GM21825 (cell line): ENCODE measurements around the gene PRSS21.

Source experiments
- ATAC-seq: cut with Tn5 transposase; IDR thresholded peaks from one replicate; pipeline ENCODE4 v1.9.1; 2021; ENCODE audit warnings: mild to moderate bottlenecking, moderate library complexity; ENCODE audit not compliant: unreplicated experiment

PRSS21 gene

GRCh38 chr16:2779151-2779920 lies 37.7 kb upstream of the PRSS21 start:
- ATAC-seq, result no peak

DNA sequence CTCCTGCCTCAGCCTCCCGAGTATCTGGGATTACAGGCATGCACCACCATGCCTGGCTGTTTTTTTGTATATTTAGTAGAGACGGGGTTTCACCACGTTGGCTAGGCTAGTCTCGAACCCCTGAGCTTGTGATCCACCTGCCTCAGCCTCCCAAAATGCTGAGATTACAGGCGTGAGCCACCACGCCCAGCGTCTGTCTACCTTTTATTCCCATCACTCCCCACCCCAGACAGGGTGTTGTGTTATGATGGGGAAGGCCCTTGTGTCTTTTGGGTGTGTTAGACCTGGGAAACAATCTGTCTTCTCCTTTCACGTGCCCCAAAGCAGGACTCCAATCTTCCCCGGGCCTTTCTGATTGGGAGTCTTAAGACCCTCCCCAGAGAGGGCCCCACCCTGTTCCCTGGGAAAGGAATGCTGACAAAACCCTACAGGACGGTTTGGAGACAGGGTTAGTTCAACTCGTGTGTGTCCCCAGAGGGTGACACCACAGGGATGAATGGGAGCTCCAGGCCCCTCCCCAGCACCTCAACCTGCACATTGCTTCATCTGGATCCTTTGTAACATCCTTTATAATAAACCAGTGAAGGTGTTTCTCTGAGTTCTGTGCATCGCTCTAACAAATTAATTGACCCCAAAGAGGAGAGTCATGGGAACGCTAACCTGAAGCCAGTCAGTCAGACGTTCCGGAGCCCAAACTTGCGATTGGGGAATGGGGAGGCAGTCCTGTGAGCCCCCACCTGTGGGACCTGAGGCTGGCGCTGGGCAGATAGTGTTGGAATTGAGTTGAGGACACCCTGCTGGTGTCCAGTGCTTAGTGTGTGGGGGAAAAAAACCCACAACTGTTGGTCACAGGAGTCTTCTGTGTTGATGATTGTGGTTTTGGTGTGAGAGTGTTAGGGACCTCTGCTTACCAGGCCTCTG lies 36.8 kb upstream of the PRSS21 start:
- no peak for ATAC-seq

GRCh38 chr16:2782583-2783351 lies 34.3 kb upstream of the PRSS21 start:
- no peak for ATAC-seq

DNA sequence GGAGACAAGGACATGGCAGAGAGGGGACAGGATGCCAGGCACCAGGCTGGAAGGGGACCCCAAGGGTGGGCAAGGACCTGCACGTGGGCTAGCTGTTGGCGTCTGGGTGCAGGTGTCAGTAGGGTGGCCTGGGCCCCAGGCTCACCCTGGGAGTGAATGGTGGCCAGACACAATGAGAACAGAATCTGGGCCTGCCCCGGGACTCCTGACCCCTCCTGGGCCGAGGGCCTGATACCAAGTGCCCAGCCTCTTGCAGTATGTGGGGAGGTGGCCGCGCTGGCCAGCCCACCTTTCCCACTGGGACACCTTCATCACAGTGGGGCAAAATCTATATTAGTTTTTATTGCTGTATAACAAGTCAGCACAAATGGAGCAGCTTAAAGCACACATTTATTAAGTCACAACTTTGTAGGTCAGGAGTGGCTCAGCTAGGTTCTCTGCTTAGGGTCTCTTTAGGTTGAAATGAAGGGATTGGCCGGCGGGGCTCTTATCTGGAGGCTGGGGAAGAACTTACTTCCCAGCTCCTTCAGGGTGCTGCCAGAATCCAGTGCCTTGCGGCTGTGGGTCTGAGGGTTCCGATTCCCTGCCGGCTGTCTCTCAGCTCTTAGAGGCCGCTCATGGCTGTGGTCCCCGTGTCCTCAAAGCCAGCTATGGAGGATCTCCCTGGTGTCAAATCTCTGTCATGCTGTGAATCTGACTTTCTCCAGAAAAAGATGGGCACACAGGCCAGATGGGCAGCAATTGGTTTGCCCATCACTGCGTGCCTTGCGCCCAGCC lies 33.3 kb upstream of the PRSS21 start:
- ATAC-seq, result no peak

- ATAC-seq, result no peak
Measured at GRCh38 chr16:2784358-2785100, 32.5 kb upstream of the PRSS21 start.

DNA sequence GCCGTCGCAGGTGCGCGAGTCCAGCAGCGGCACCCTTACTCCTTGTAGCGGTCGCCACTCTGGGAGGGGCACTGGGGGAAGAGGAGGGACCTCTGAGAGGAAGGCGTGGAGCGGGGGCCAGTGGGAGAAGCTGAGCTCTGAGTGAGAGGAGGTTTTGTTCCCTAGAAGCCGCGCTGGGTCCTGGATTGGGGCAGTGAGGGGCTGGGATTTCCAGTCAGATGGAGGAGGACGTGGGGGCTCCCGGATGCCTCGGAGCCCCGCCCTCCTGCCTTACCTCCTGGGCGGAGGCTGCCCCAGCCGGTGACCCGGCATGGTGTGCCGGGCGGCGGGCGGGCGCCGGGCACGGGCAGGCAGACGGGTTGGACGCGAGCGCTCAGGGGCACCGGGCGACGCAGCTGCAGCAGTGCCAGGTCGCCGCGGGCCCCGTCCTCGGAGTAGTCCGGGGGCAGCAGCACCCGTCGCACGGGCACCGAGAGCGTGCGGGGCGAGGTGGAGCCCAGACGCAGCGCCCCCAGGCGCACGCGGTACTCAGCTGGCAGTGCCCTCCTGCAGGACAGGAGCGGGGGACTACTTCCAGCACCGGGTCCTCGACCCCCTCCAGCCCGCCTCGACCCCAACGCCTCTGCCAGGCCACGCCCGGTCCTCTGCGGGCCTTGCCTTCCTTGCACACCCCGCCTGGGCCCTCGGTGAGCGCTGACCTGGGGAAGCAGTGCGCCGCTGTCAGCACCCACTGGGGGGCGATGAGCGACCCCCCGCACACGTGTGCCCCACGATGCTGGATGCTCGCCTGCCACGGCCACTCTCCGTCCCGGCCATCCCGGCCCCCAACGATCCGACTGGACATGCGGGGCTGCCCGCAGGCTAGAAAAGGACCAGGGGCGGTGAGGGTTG lies 31.7 kb upstream of the PRSS21 start:
- no peak for ATAC-seq

DNA sequence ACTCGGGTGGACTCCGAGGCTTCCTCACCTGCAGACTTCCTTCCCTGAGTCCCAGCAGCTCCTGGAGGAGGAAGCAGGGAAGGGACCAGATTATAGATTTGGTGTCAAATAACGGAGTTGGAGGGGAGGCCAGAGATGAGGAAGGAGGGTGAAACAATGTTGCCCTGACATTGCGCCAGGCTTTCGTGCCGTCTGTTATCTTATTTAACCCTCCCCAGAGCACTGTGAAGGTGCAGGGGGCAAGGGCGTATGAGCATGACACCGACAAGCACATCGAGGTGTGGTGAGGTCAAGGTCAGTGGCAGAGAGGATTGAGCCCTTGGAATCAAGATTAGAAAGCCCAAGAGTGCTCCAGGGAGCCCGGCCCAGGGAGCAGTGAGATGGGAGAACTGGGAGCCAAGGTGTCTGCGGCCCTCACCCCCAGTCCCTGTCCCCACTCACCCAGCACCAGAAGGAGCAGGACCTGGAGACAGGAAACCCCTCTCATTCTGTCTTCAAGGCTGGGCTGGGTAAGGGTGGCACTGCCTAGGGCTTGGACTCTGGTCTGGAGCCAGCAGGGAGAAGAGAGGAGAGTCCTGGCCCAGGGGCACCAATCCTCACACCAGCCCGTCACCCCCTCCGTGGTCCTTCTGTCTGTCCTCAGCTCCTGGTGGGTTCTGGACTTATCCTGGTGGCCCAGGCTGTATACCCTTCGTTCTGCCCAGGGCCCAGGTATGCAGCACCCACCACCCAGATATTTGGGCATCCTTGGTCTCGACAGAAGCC lies 30.8 kb upstream of the PRSS21 start:
- no peak for ATAC-seq

- no peak for ATAC-seq
Measured at GRCh38 chr16:2786826-2787151, 30.2 kb upstream of the PRSS21 start.

DNA sequence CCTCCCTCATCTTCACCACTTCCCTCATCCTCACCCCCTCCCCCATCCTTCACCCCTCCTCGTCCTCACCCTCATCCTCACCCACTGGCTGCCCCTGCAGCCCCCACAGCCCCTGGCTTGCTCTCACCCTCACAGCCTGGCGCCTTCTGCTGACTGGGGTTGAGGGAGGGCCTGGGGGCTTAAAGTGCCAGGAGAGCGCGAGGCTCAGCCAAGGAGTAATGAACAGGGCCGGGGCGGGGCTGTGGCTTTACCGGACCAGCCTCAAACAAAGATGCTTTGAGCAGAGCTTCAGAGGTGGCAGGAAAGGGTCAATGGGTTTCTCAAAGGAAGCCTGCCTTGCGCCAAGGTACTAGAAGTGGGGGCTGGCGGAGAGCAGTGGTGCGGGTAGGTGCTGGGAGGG lies 29.6 kb upstream of the PRSS21 start, which contains the start of gene PRSS33:
Gene PRSS33 (minus strand): TSS at position 155 of the 400 bp plus-strand sequence. CDS start 1,013 bp downstream, outside the sequence.
- no peak for ATAC-seq

GRCh38 chr16:2787961-2788360 lies 29.1 kb upstream of the PRSS21 start:
- ATAC-seq, result no peak

DNA sequence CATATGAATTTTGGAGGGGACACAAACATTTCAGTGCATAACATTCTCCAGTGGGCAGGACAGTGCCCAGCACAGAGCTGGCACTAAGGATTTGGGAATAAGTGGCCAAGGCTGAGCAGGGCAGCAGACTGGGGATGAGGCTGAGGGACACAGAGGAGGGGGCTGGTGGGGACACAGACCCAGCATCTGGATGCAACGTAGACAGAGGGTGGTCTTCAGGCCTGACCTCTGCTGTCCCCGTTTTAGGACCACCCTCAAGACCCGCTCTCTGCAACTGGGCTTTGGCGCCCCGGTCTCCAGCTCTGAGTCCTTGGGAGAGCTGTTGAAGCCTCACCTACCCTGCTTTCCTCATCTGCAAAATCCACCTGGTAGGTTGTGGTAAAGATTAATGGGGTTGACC lies 26.4 kb upstream of the PRSS21 start:
- no peak for ATAC-seq

- ATAC-seq, result no peak
Measured at GRCh38 chr16:2791174-2791573, 25.9 kb upstream of the PRSS21 start.

GRCh38 chr16:2792940-2793339 lies 24.1 kb upstream of the PRSS21 start:
- no peak for ATAC-seq

DNA sequence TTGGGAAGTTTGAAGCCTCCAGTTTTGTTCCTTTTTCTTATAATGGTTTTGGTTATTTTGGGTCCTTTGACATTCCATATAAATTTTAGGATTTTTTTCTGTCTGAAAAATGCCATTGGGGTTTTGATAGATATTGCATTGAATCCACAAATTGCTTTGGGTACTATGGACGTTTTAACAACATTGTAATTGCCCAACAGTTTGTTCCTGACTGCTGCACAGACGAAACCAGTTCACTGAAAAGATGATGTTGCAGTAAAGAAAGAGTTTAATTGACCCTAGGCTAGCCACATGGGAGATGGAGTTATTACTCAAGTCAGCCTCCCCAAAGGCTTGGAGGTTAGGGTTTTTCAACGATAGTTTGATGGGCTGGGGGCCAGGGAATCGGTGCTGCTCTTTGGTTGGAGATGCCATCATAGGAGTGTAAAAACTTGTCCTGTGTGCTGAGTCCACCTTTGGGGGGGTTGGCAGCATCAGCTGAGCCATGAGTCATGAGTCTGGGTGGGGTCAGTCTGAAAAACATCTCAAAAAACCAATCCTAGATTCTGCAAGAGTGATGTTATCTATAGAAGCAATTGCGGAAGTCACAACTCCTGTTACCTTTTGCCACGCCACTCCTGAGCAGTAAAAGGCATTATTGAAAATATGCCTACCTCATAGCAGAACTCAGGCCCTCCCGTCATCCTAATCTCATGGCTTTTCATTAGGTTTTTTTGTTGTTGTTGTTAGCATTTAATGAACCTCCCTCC lies 21.5 kb upstream of the PRSS21 start:
- no peak for ATAC-seq

GRCh38 chr16:2798723-2799204 lies 18.3 kb upstream of the PRSS21 start:
- ATAC-seq, result no peak

DNA sequence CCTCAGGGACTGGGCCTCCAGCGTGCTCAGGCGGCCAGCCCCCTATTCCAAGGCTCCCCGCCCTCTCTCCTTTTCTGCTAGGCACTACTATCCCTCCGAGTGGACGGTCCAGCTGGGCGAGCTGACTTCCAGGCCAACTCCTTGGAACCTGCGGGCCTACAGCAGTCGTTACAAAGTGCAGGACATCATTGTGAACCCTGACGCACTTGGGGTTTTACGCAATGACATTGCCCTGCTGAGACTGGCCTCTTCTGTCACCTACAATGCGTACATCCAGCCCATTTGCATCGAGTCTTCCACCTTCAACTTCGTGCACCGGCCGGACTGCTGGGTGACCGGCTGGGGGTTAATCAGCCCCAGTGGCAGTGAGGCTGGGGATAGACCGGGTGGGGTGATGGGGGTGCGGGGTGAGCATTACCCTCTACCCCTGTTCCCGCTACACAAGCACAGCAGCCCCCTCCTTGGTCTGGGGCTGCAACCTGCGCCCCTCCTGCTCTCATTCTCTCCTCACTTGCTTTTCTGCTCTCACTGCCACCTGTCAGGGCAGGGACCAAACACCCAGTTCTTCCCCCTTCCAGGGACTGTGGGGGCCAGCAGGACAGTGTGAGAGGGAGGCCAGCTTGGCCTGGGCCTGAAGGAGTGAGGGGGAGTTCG lies 17.7 kb upstream of the PRSS21 start:
- no peak for ATAC-seq

- ATAC-seq, result no peak
Measured at GRCh38 chr16:2799859-2800226, 17.2 kb upstream of the PRSS21 start.
